GDM1 (cell line): ENCODE measurements around the gene NFE2L2.
"Not testable (repeated sequence)": the region's sequence is repeated elsewhere in the genome, so short reads cannot be mapped to it uniquely, and the experiment has no call there.

Experiments
- DNase-seq: peaks from one replicate; lab custom pipeline; 2025; lab: John Stamatoyannopoulos, UW

Gene NFE2L2

DNA sequence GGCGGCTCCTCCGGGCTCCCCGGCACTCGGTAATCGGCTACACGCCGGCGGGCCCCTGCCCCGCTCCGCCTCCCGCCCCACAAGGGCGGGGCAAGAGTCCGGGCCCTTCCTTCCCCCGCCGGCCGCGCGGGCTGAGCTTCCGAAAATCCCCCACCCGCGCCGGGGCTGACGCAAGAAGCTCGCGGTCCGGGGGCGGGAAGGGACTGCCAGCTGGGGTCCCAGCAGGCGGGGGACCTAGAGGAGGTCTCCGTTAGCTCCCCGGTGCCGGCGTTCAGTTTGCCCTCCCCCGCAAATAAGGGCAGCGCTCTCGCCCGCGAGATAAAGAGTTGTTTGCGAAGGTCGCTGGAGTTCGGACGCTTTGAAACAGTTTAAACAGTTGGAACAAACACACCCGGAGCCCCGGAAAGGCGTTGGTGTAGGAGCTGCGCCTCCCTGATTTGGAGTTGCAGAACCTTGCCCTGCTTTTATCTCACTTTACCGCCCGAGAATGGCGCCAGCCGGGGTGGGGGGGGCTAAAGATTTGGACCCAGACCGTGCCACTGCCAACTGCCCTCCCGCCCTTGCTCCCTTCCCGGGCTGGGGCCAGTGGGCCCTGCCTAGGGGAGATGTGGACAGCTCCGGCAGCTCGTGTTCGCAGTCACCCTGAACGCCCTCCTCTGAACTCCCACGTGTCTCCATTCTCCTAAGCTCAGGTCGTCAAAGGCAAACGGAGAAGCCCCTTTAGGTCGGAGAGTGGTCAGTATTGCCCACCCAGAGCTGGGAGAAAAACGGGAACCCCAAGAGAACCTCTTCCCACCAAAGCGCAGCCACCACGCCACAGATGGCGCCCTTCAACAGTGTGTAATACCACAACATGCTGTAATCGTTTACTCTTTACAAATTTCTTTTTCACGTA is at the start of gene NFE2L2:
Gene NFE2L2, minus strand, starts transcription at position 35 of the 895 bp plus-strand sequence. CDS start 151 bp downstream, outside the sequence.
- DNase-seq, result peak; percentile 85

DNA sequence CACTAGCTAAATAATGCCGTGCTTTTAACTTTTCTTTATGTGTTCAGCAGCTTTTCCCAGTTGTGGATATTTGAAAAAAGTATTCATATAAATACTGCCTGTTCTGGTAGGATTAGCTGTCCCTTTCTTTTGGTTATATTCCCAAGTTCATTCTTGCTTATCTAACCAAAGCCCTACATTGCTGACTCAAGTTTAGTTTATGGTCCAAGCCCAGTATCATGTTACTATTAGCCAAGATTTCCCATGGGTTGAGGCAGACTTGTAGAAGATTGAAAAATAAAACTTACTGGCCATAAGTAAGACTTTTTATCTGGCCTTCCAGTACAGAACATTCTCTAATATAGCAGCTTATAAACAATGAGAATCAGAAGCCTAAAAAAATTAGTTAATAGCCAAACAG is 49.7 kb upstream of the NFE2L2 start:
- no peak for DNase-seq

DNA sequence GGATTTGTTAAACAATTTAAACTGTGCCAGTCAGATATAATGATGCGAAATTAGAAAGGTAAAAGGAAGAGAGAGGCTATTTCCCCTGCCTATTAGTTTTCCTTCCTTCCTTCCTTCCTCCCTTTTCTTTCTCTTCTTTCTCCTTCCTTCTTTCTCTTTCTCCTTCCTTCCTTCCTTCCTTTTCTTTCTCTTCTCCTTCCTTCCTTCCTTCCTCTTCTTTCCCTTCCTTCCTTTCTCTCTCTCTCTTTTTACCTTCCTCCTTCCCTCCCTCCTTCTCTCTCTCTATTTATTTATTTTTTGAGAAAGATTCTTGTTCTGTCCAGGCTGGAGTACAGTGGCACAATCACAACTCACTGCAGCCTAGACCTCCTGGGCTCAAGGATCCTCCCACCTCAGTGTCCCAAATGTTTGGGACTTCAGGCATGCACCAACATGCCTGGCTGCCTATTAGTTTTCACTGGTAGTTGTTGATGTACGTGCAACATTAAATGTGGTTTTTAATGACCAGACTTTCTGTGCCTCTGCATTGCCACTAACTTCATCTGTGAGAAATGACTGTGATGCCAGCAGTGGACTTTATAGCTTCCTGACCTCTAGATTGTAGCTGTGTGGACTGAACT is 48.7 kb upstream of the NFE2L2 start:
- DNase-seq, result no peak

DNA sequence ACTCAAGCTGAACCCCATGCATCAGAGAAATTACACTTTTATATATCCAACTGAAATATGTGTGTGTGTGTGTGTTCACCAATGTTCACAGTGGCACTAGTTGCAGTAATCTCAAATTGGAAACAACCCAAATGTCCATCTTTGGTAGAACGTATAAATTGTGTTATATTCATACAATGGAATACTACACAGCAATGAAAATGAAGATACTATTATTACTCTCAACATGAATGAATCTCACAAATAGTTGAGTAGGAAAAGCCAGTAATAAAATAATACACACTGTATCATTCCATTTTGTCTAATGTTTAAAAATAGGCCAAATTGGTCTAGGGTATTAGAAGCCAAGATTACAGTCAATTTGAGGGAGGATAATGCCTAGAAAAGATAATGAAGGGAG is 48.0 kb upstream of the NFE2L2 start:
- DNase-seq, result no peak

DNA sequence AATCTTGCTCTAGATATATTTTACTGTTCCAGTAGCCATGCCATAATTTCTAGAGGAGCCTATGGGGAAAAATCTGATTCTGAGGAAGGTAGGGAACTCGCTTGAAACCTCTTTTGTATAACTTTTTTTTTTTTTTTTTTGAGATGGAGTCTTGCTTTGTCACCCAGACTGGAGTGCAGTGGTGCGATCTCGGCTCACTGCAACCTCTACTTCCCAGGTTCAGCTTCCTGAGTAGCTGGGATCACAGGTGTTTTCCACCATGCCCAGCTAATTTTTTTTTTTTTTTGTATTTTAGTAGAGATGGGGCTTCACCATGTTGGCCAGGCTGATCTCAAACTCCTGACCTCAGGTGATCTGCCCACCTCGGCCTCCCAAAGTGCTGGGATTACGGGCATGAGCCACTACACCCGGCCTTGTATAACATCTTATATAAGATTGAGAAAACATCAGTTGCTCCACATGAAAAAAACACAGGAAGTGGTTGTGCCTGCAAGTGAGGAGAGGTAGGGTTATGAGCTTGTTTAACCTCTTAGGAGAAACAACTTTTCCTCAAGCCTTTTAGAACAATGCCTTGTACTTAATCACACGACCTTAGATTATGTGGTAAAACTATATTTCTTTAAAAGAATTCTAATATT is 45.3 kb upstream of the NFE2L2 start:
- DNase-seq, result not testable (repeated sequence)

DNA sequence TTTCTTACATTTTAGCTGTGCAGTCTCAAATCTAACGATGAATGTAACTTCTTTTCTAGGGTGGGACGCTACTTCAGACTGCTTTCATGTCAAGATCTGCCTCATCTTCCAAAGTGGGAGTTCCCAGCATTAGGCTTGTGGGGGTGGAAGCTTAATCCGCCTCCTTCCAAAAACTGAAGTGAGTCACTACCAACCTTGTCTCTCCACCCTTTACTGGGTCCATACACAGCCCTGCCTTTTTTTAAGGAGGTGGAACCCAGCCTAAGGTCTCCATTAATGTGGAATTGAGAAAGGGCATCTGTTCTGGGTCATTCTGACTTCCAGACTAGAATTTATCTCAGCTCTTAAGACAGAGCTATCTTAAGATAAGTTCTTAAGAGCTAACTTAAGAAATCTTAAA is 42.0 kb upstream of the NFE2L2 start:
- DNase-seq, result no peak

DNA sequence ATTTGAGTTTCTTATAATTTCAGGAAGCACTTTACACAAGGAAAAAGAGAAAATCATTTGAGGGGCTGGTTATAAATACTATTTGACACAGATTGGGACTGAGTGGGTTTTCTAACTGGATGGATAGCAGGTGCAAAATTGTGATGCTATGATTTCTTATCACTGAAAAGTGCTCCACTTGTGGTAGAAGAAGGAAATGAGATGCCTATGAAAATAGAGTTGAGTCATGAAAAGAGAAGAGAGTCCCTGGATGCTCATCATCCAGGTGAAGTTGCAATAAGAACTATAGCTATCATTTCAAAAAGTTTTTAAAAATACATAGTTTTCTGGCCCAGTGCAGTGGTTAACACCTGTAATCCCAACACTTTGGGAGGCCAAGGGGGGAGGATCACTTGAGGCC is 39.4 kb upstream of the NFE2L2 start:
- no peak for DNase-seq

DNA sequence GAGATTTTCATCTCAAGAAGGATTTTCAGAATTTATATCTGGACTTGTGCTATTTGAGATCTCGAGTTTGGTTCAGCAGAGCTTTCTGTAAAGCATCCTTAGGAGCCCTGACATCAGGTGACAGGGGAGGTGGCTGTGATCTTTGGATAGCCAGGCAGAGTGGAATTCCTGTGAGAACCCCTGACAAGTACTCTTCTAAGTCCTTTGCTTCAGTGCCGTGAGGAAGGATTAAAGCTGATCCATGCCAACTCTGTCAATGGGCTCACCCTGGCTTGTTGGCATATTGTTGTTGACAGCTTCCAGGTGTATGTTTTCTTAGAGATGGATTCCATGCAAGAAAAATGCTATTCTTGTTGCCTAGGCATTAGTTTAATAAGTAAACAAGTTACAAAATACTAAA is 38.0 kb upstream of the NFE2L2 start:
- DNase-seq, result no peak

DNA sequence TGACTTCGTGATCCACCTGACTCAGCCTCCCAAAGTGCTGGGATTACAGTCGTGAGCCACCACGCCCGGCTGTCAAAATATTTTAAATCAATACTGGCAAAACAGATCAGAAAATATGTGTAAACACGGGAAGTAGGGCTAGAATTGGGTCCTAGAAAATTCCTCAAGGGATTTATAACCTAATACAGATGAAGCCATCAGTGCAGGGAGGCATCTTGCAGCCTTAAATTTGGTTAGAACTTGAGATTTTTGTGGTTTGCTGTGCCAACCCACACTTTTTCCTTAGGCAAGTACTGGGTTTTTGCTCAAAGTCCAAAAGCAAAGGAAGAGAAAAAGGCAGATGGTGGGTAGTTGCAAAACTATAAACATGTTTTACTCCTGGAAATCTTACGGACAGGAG is 33.7 kb upstream of the NFE2L2 start:
- no peak for DNase-seq

DNA sequence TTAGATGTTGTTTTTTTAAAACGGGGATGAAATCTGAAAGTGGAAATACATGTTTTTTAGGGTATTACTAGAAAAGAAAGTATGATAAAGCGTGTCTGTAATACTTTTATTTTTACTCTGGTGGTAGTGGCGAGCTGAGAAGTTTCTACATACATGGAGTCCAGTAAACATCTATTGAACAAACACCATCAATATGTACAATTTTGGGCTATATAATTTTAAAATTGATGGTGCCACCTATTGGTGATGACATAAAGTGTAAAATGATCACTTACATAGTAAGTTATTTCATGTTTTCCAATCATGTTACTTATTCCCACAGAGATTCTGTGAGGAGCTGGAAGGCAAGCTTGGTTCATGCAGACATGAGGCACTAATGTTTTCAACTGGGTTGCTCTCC is 31.5 kb upstream of the NFE2L2 start:
- DNase-seq, result no peak

DNA sequence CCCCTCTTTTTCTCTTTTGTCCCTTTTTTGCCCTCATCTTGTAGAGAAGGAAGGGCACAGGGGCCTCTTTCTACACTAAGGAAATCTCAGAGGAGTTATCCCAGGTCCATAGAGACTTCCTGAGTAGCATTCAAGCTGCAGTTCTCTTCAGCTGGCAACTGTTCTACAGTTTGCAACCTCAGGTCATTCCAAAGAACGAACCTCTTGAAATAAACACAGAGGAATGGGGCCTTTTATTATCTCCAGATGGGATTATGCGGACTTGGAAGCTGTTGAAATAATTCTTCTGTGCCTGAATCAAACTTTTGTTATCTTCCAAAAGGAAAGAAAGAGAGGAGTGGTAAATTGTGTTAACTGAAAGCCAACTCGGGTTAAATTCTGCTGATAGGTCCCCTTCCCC is 31.0 kb upstream of the NFE2L2 start:
- DNase-seq, result no peak

DNA sequence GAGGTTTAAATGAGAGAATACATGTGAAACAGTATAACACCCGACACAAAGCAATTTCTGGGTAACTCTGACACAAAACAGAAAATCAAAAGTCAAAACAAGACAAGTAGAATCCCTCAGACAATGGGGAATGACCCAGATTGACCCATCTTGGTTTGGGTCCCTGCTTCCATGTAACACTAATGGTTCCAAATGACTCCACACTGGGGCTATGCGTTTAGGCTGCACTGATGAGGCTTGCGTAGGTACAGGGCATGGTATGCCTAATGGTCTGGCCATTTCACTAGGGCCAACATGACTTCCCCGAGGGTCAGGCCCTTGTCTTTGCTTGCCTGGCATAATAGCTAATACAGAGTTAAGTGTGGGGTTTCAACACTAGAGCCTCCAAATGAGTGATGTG is 27.2 kb upstream of the NFE2L2 start:
- DNase-seq, result no peak

DNA sequence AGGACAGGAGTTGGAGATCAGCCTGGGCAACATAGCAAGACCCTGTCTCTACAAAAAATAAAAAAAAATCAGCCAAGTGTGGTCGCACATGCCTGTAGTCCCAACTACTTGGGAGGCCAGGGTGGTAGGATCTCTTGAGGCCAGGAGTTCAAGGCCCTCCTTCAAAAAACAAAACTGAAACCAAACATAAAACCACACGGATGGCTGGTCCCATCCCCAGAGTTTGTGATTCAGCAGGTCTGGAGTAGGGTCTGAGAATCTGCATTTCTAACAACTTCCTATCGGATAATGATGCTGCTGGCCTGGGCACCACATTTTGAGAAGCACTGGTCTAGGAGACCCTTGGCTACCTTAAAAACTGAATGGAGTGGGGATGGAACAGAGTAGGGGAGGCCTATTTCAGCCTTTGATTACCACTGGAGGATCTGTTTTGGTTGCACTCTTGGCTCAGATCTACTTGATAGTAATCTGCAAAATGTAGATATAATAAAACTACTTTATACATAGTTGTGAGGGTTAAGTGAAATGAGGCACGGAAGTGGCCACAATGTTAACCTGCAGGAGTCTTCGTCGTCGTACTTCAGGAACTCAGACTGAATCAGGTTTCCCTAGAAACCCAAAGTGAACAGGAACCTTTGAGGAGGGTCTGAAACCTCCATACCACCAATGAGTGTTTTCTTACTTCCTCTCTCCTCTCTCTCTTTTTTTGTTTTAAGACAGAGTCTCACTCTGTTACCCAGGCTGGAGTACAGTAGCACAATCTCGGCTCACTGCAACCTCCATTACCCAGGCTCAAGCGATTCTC is 25.5 kb upstream of the NFE2L2 start:
- DNase-seq, result no peak

DNA sequence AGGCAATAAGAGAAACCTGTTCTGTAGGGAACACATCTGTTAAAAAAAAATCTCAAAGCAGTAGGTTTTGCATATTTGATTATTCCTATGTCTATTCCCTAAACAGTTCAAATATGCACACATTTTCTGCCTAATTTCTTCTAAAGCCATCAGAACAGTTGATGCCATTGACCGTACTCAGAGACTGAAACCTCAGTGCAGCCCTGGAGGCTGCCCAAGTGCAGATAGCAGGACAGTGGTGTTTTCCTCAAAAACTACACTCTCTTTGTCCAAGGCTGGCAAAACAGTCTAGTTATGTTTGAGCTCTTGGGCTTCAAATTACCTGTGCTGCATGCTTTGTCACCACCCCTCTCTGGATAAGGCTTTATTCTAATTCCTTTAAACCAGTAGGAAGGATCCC is 23.3 kb upstream of the NFE2L2 start:
- no peak for DNase-seq

DNA sequence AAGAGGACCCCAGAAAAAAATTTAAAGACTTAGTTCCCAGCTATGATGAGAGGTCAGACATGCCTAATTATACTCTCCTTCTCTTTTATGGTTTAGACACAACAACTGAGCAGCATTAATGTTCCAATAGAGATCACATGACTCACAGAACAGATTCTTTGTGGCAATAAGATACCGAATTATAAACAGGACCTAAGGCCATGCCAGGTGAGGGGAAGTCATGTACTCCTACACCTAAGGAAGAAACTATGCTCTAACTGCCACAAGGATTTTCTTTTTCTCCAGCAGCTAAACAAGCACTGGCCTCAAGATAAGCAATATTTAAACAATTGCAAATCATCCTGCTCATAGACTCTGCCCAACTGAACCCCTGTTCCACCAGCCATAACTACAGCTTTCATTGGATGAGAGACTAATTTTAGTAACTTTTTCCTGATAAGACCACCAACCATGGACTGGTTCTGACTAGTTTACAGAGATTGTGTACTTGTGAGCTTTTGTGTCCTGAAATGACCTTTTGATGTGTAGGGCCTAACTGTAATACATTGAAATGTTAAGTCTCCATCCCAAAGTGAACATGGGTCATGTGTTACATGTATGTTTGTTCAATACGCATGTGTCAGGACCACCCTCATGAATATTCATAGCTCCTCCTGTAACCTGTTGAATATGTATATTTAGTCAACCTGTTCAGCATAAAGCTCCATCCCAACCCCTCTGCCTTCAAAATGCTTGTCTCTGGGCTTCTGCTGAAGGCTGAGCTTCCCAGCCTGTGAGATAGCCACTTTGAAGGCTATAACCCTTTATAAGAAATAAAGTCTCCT is 21.6 kb upstream of the NFE2L2 start:
- no peak for DNase-seq

DNA sequence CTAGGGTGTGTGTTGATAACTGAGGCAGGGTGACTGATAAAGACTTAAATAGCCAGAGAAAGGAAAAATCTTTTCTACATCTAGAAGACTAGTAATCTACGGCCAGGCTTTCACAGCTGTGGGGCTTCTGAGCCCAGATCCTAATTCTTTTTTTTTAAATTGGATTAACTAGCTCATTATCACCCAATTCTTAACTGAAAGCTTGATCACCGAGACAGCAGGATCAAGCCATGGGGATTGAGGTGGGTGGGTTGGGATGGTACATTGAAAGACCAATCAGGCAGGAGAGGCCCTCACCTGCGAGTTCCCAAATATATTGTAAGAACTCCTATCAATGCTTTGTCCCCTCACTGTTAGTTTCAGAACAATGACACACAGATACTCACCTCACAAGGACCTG is 20.0 kb upstream of the NFE2L2 start:
- no peak for DNase-seq

DNA sequence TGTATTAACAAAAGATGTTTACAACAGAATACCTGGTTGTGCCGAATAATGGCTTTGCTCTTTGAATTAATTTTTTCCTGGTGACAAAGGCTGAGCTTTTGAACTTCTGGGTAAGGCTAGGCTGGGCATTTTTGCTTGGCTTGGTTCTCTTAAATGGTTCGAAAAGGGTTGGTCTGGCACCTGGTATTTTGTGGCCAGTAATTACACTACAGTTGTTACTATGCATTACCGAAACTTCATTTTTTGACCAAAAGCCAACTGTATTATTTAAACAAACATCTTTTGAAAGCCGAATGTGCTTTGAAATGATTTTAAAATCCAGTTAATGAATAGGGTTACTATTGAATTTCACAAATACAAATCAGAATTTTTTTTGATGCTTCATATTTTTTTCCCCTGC is 19.4 kb upstream of the NFE2L2 start:
- no peak for DNase-seq

DNA sequence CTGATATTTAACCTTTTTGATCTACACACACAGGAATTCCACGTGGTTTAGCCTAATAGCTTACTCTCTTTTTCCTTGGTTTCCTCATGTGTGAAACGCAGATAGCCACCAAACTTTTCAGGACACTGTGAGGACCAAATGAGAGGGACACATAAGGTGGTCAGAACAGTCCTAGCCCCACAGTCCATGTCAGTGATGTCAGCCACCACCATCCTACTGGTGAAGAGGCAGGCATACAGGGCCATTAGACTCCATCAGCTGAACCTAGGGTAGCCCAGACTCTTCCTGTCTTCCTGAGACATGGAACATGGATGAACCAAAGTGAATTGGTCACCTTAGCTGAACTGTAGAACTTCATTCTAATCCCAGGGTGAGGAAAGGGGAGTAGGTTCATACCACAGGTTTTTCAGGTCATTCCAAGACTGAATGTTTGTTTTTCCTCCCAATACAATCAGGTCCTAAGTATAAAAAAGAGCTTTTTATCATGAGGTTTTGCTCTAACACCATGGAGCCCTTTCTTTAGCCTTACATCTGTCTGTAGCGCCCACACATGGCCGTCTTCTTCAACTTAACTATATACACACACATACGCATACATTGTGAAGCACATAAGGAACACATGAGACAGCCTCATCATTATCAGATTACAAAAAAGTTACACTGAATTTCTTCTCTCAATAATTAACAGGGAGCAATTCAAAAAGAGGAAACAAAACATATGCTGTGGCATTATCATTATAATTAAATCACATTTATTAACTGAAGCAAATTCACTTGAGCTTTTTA is 18.5 kb upstream of the NFE2L2 start:
- DNase-seq, result no peak

DNA sequence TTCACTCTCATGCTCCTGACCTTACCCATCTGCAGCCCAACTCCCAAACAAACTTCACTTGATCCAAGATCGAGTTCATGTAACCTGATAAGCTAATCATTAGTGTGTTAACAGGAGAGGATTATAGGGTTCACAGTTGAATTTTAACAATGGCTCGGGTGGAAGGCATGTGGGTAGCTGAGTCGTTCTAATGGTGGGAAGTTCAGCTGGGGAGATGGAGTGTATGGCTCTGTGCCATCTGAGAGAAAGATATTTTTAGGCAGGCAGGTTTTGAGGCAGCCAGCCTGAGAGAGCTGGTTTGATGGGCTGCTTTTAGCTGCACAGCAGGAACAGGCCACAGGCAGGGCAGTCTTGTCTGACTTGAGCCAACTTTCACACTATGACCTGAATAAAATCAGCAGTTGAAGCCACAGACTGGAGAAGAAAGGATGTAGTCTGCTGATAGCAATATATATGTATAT is 17.7 kb upstream of the NFE2L2 start:
- no peak for DNase-seq

DNA sequence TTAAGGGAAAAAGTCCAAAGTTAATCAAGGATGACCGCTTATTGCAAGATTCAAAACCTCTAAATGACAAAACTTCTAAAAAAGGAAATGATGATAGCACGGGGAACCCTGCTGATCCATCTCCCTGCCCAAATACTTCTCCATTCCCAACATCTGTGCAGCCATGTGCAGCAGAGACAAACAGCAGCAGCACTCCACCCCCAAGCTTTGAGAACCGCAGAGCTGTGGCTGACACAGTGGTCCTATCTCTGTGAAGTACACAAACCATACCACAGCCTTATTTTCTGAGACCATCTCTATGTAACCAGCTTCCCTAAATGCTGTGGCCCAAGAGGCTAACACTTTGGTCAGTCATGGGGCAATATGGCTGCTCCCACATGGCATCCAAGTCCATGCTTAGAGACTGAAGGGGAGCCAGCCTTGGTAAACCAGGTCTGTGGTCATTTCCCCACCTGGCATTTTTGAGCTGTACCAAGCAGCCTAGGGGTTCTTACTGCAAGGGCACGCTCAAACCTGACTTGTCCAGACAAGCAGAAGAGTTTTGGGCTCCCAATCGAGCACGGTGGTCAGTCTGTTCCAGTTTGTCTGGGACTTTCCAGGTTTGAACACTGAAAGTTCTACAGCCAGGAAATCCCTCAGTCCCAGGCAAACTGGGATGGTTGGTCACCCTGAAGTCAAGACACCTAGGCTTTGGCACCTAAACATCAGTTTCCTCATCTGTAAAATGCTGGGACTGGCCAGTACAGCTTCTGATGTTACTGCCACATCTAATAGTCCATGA is 17.1 kb upstream of the NFE2L2 start:
- DNase-seq, result no peak
